Gastroesophageal sphincter (tissue), 2 donors: Measurements from ENCODE around the gene RAX2.
"Not testable (repeated sequence)": the region's sequence is repeated elsewhere in the genome, so short reads cannot be mapped to it uniquely, and the experiment has no call there.

ENCODE experiments used
- EP300 ChIP-seq: sonication (generic); formaldehyde crosslinking; IDR thresholded peaks from one replicate; pipeline ENCODE4 v1.6.1; 2017; ENCODE audit warnings: antibody characterized with exemption, mild to moderate bottlenecking
- POLR2AphosphoS5 ChIP-seq: sonication (generic); formaldehyde crosslinking; IDR thresholded peaks from one replicate; pipeline ENCODE4 v1.6.1; 2017; ENCODE audit warnings: antibody characterized with exemption

DNA sequence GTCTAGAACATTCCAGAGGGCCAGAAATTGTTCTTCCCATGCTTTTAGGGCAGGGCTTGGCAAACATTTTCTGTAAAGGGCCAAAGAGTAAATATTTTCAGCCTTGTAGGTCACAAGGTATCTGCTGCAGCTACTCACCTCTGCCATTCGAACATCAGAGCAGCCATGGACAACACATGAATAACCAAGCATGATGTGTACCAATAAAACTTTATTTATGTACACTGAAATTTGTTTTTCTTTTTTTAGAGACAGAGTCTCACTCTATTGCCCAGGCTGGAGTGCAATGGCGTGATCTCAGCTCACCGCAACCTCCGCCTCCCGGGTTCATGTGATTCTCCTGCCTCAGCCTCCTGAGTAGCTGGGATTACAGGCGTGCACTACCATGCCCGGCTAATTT is 14.3 kb downstream of the RAX2 start:
- not testable (repeated sequence) for TF ChIP-seq EP300, POLR2AphosphoS5
